HepG2 (cell line): Measurements from ENCODE around the gene FNDC3B. TPM values are rescaled to one million over a fixed set of nuclear protein-coding genes. Genes with fewer than 3 reads are reported as not detected.

Source experiments
- ATAC-seq: fragments of 200-7000 bp; cut with Tn5 transposase; 3 replicates; pipeline ENCODE4 v1.9.1; 2020; ENCODE audit warnings: mild to moderate bottlenecking, moderate library complexity
- BruUV-seq: library from RNA; stranded (reverse); fragments of 400-500 nt; replicated peaks from 2 replicates; lab custom pipeline; 2021; lab: Mats Ljungman, UMichigan
- CTCF ChIA-PET: fragments of 300-600 bp; formaldehyde crosslinking; extraction: SDS; loops from one replicate; lab custom pipeline; 2021; ENCODE audit warnings: low total read pairs, inconsistent platforms, low intra/inter-chr PET ratio; lab: Yijun Ruan, JAX
- POLR2A ChIA-PET: fragments of 350-600 bp; sonication (Branson Sonifier 250); formaldehyde crosslinking; loops from one replicate; lab custom pipeline; 2020; ENCODE audit warnings: antibody characterized with exemption, inconsistent platforms; lab: Yijun Ruan, JAX
- DNase-seq: peaks from one replicate; pipeline ENCODE4 v3.0.0-alpha.2; 2015; ENCODE audit warnings: low spot score
- FAIRE-seq: peaks from 3 replicates; lab custom pipeline; 2011; peaks lifted over from hg19 to GRCh38; lab: Jason Lieb, UNC
- H2AFZ ChIP-seq: one replicate; pipeline ENCODE4 v1.6.1; 2011; ENCODE audit warnings: low read length, inconsistent platforms
- H3K27ac ChIP-seq: fragments of 300-600 bp; 3 replicates; pipeline ENCODE4 v1.8.0; 2011; ENCODE audit warnings: mixed run types, mild to moderate bottlenecking, mixed read lengths, low read length, inconsistent platforms; ENCODE audit not compliant: insufficient read depth; ENCODE audit errors: extremely low read length
- H3K27me3 ChIP-seq, 2 experiments: fragments of 200-600 bp in 1 of 2; 2 replicates in 1 of 2; 3 replicates in 1 of 2; pipeline versions ENCODE4 v1.6.0 to v1.8.0; 2011; ENCODE audit warnings: low read length in 2 of 2, mild to moderate bottlenecking in 2 of 2, moderate library complexity in 2 of 2, inconsistent platforms in 1 of 2; ENCODE audit not compliant: insufficient read depth in 2 of 2, control insufficient read depth in 1 of 2
- H3K36me3 ChIP-seq, 2 experiments: fragments of 200-600 bp in 1 of 2; replicated peaks in 1 of 2; 2 replicates in 1 of 2; 3 replicates in 1 of 2; pipeline versions ENCODE4 v1.5.1 to v1.8.0; 2011; ENCODE audit warnings: low read length in 2 of 2, inconsistent platforms in 1 of 2; ENCODE audit not compliant: insufficient read depth in 2 of 2, control insufficient read depth in 1 of 2
- H3K4me1 ChIP-seq: 2 replicates; pipeline ENCODE4 v1.5.1; 2012; ENCODE audit warnings: low read length, inconsistent platforms; ENCODE audit not compliant: insufficient read depth
- H3K4me2 ChIP-seq: 2 replicates; pipeline ENCODE4 v1.6.0; 2011; ENCODE audit warnings: low read depth, low read length, inconsistent platforms
- H3K4me3 ChIP-seq, 3 experiments: fragments of 200-600 bp in 1 of 3; sonication (generic), shearing (Covaris generic) in 1 of 3; replicated peaks in 1 of 3; 2 replicates each; pipeline ENCODE4 v1.5.1; 2011 to 2016; ENCODE audit warnings: low read length in 3 of 3, inconsistent platforms in 2 of 3, low read depth in 2 of 3, mild to moderate bottlenecking in 2 of 3, control low read depth in 1 of 3, mixed read lengths in 1 of 3; ENCODE audit not compliant: insufficient read depth in 1 of 3
- H3K79me2 ChIP-seq: one replicate; pipeline ENCODE4 v1.6.1; 2011; ENCODE audit warnings: low read length, inconsistent platforms; ENCODE audit not compliant: insufficient read depth
- H3K9ac ChIP-seq: 2 replicates; pipeline ENCODE4 v1.6.0; 2011; ENCODE audit warnings: mild to moderate bottlenecking, low read depth, low read length, inconsistent platforms; ENCODE audit not compliant: insufficient read depth
- H3K9me3 ChIP-seq: 2 replicates; pipeline ENCODE4 v1.5.1; 2012; ENCODE audit warnings: mild to moderate bottlenecking, low read length
- H4K20me1 ChIP-seq: 2 replicates; pipeline ENCODE4 v1.6.0; 2011; ENCODE audit warnings: inconsistent platforms, mild to moderate bottlenecking, low read length, moderate library complexity; ENCODE audit not compliant: insufficient read depth
- BORCS8-MEF2B ChIP-seq: sonication (generic); formaldehyde crosslinking; IDR thresholded peaks from 2 replicates; pipeline ENCODE4 v1.8.0; 2022; ENCODE audit warnings: mild to moderate bottlenecking, missing genetic modification reagents
- CBFB ChIP-seq: sonication (generic); formaldehyde crosslinking; IDR thresholded peaks from 2 replicates; pipeline ENCODE4 v1.4.0; 2020; ENCODE audit warnings: missing genetic modification reagents
- GTF2F1 ChIP-seq: fragments of 150-350 bp; IDR thresholded peaks from 2 replicates; pipeline ENCODE4 v1.6.1; 2014; ENCODE audit warnings: low read length
- KLF6 ChIP-seq: IDR thresholded peaks from 2 replicates; pipeline ENCODE4 v1.8.0; 2016; ENCODE audit warnings: missing biosample characterization, missing genetic modification reagents
- MTF1 ChIP-seq: sonication (generic); formaldehyde crosslinking; IDR thresholded peaks from 2 replicates; pipeline ENCODE4 v1.5.0; 2020; ENCODE audit warnings: missing genetic modification reagents
- RBM22 ChIP-seq: fragments of 200-400 bp; formaldehyde crosslinking; optimal IDR thresholded peaks from 2 replicates; pipeline ENCODE3; 2017; ENCODE audit warnings: mild to moderate bottlenecking, low read length, moderate library complexity
- RXRB ChIP-seq: IDR thresholded peaks from 2 replicates; pipeline ENCODE4 v1.6.1; 2016; ENCODE audit warnings: borderline replicate concordance, missing genetic modification reagents, missing compliant biosample characterization
- ZFP82 ChIP-seq: sonication (generic); formaldehyde crosslinking; IDR thresholded peaks from 2 replicates; pipeline ENCODE4 v1.5.1; 2020; ENCODE audit warnings: mild to moderate bottlenecking, missing genetic modification reagents, borderline replicate concordance
- ZMAT3 ChIP-seq: sonication (generic); formaldehyde crosslinking; conservative IDR thresholded peaks from 2 replicates; pipeline ENCODE4 v1.7.0; 2021; ENCODE audit warnings: missing genetic modification reagents
- ZNF317 ChIP-seq: sonication (generic); formaldehyde crosslinking; IDR thresholded peaks from 2 replicates; pipeline ENCODE4 v1.5.0; 2020; ENCODE audit warnings: mild to moderate bottlenecking, missing genetic modification reagents
- ZNF382 ChIP-seq: sonication (generic); formaldehyde crosslinking; IDR thresholded peaks from 2 replicates; pipeline ENCODE4 v1.5.0; 2020; ENCODE audit warnings: missing genetic modification reagents, mild to moderate bottlenecking, borderline replicate concordance
- ZNF569 ChIP-seq: sonication (generic); formaldehyde crosslinking; IDR thresholded peaks from 2 replicates; pipeline ENCODE4 v1.5.0; 2020; ENCODE audit warnings: mild to moderate bottlenecking, missing genetic modification reagents, moderate library complexity, borderline replicate concordance
- WGBS: methylation state at CpG from one replicate; pipeline ENCODE4 v1.1.6; 2017; ENCODE audit warnings: low lambda C conversion rate; 5-methylcytosine and 5-hydroxymethylcytosine counted together
- in situ Hi-C: cut with HindIII; loops from 2 replicates; pipeline ENCODE4 v1.10.0; 2017; ENCODE audit warnings: low pct_unique_long_range_greater_than_20kb; ENCODE audit not compliant: extremely low pct_ligation_motif_present
- intact Hi-C: fragments of 100-400 bp; cut with micrococcal nuclease; formaldehyde crosslinking; loops from one replicate; pipeline ENCODE4 v1.10.0; 2022; ENCODE audit not compliant: unreplicated experiment
- polyA plus RNA-seq, 8 experiments: library from polyadenylated mRNA; depleted of rRNA in 3 of 8; stranded (reverse) in 7 of 8; unstranded in 1 of 8; fragments of >200 nt; fragmentation: Illumina TruSeq in 4 of 8; extraction: Trizol in 4 of 8; gene quantifications; 2 replicates each; pipeline versions ENCODE4 v1.2.1 to v1.2.3, GENCODE V29; 2011 to 2016; ENCODE audit warnings: low read depth in 4 of 8, missing spikeins in 1 of 8, mixed read lengths in 1 of 8; ENCODE audit not compliant: insufficient read depth in 1 of 8
- total RNA-seq, 5 experiments: library from RNA; depleted of rRNA; stranded (reverse); fragments of >200 nt; fragmentation: Illumina TruSeq; extraction: Trizol; gene quantifications; 2 replicates each; pipeline ENCODE4 v1.2.3, GENCODE V29; 2016; ENCODE audit warnings: low read depth in 1 of 5
- TF ChIP-seq, protein P1 (sequence below): sonication (generic); formaldehyde crosslinking; IDR thresholded peaks from 2 replicates; pipeline ENCODE4 v1.4.0; 2020; ENCODE audit warnings: missing genetic modification reagents
- TF ChIP-seq, protein P2 (sequence below): sonication (generic); formaldehyde crosslinking; IDR thresholded peaks from 2 replicates; pipeline ENCODE4 v1.9.0; 2021; ENCODE audit warnings: missing genetic modification reagents, borderline replicate concordance
- TF ChIP-seq, protein P3 (sequence below): sonication (generic); formaldehyde crosslinking; IDR thresholded peaks from 2 replicates; pipeline ENCODE4 v1.8.0; 2022; ENCODE audit warnings: missing genetic modification reagents, mild to moderate bottlenecking, moderate library complexity, borderline replicate concordance
- TF ChIP-seq, protein P4 (sequence below): conservative IDR thresholded peaks from 2 replicates; pipeline ENCODE4 v1.6.1; 2018; ENCODE audit warnings: missing genetic modification reagents

FNDC3B gene
- total and polyA plus RNA-seq, 2 of the 13 experiments (the other 11 are each of a cell fraction or from before 2014, with no cell fraction given), result 74.8 to 103 TPM

DNA sequence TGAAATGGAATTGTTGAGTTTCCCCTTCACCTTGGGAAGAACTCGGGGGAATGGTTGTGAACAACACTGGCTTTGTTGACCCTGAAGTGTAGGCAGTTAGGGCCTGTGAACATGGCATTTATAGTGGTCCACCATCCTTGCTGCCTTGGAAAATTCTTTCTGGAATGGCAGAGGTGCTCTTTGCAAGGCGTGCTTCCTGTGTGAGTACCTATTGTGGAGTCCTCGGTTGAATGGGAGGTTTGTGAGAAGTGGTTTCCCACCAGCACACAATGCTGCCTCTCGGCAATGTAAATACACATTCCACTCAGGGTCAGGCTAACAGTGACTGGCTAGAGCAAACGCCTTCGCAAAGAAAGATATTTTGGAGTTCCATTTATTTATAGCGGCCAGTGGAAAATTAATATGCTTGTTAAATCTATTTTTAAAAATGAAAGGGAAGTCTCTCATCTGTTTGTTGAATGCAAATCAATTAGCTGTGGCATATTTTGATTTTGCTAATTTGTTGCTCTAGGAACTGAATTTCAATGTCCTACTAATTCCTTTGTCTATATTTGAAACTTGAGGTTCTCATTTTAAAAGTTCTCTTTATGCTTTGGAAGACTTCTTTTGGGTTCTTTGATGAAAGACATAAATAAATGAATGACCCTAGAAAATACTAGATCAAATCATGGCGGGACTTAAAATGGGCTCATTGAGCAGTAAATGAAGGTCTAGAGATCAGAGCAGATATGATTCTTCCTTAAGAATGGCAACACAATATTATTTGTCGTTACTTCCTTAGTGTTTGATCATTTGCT, 59.5 kb downstream of the FNDC3B start:
- peaks cover 99% of the 10 kb centered on the region for H3K79me2 ChIP-seq
- H4K20me1 ChIP-seq, result peaks cover 88% of the 10 kb centered on the region
- FAIRE-seq (peak; percentile 63), ATAC-seq (peak; percentile 73), DNase-seq (peak; percentile 89)
- H3K27me3 ChIP-seq, result no peaks in the 10 kb centered on the region
- ChIA-PET POLR2A (no interaction called here), CTCF (no interaction called here)
- H2AFZ ChIP-seq, result no peak overlapping the region
- intact Hi-C loops (loop anchor here (5.0 kb wide), 1 partner anchor 817 kb away; no protein-coding TSS in a partner anchor), in situ Hi-C loops (no loop called here)
- peak overlapping the region; percentile 50 for H3K9ac ChIP-seq
- peak overlapping the region; percentile 84 for H3K27ac ChIP-seq
- no peaks in the 10 kb centered on the region for H3K9me3 ChIP-seq
- peak overlapping the region; percentile 57 for H3K4me2 ChIP-seq
- WGBS, result 30% methylated on average over 8 of the region's 9 CpGs
- H3K4me3 ChIP-seq, result peak overlapping the region in 1 of 3 experiments; percentile 15; a peak in 1 of 6 replicates
- peaks cover 100% of the 10 kb centered on the region for H3K4me1 ChIP-seq
- no TSS peak for BruUV-seq
- peaks cover 0 to 7% of the 10 kb centered on the region in 2 experiments; a peak in 1 of 5 replicates for H3K36me3 ChIP-seq
- TF ChIP-seq CBFB (CRISPR knock-in tag) (no peak), BORCS8-MEF2B (CRISPR knock-in tag) (no peak), ZNF317 (CRISPR knock-in tag) (0 out of 2 replicates have a peak, but pooled peaks have one; percentile 39), MTF1 (CRISPR knock-in tag) (no peak), GTF2F1 (0 out of 2 replicates have a peak, but pooled peaks have one; percentile 43), RBM22 (peak; percentile 99), KLF6 (CRISPR knock-in tag) (no peak), ZMAT3 (no peak), ZNF382 (no peak), RXRB (CRISPR knock-in tag) (peak; percentile 45; the same call in 1 of the 2 replicates), ZFP82 (CRISPR knock-in tag) (no peak), ZNF569 (CRISPR knock-in tag) (no peak)
- TF ChIP-seq, protein P1, sequence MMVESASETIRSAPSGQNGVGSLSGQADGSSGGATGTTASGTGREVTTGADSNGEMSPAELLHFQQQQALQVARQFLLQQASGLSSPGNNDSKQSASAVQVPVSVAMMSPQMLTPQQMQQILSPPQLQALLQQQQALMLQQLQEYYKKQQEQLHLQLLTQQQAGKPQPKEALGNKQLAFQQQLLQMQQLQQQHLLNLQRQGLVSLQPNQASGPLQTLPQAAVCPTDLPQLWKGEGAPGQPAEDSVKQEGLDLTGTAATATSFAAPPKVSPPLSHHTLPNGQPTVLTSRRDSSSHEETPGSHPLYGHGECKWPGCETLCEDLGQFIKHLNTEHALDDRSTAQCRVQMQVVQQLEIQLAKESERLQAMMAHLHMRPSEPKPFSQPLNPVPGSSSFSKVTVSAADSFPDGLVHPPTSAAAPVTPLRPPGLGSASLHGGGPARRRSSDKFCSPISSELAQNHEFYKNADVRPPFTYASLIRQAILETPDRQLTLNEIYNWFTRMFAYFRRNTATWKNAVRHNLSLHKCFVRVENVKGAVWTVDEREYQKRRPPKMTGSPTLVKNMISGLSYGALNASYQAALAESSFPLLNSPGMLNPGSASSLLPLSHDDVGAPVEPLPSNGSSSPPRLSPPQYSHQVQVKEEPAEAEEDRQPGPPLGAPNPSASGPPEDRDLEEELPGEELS, result peak; percentile 80
- TF ChIP-seq, protein P2, sequence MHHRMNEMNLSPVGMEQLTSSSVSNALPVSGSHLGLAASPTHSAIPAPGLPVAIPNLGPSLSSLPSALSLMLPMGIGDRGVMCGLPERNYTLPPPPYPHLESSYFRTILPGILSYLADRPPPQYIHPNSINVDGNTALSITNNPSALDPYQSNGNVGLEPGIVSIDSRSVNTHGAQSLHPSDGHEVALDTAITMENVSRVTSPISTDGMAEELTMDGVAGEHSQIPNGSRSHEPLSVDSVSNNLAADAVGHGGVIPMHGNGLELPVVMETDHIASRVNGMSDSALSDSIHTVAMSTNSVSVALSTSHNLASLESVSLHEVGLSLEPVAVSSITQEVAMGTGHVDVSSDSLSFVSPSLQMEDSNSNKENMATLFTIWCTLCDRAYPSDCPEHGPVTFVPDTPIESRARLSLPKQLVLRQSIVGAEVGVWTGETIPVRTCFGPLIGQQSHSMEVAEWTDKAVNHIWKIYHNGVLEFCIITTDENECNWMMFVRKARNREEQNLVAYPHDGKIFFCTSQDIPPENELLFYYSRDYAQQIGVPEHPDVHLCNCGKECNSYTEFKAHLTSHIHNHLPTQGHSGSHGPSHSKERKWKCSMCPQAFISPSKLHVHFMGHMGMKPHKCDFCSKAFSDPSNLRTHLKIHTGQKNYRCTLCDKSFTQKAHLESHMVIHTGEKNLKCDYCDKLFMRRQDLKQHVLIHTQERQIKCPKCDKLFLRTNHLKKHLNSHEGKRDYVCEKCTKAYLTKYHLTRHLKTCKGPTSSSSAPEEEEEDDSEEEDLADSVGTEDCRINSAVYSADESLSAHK (CRISPR knock-in tag), result no peak
- TF ChIP-seq, protein P3, sequence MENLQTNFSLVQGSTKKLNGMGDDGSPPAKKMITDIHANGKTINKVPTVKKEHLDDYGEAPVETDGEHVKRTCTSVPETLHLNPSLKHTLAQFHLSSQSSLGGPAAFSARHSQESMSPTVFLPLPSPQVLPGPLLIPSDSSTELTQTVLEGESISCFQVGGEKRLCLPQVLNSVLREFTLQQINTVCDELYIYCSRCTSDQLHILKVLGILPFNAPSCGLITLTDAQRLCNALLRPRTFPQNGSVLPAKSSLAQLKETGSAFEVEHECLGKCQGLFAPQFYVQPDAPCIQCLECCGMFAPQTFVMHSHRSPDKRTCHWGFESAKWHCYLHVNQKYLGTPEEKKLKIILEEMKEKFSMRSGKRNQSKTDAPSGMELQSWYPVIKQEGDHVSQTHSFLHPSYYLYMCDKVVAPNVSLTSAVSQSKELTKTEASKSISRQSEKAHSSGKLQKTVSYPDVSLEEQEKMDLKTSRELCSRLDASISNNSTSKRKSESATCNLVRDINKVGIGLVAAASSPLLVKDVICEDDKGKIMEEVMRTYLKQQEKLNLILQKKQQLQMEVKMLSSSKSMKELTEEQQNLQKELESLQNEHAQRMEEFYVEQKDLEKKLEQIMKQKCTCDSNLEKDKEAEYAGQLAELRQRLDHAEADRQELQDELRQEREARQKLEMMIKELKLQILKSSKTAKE, result no peak
- TF ChIP-seq, protein P4, sequence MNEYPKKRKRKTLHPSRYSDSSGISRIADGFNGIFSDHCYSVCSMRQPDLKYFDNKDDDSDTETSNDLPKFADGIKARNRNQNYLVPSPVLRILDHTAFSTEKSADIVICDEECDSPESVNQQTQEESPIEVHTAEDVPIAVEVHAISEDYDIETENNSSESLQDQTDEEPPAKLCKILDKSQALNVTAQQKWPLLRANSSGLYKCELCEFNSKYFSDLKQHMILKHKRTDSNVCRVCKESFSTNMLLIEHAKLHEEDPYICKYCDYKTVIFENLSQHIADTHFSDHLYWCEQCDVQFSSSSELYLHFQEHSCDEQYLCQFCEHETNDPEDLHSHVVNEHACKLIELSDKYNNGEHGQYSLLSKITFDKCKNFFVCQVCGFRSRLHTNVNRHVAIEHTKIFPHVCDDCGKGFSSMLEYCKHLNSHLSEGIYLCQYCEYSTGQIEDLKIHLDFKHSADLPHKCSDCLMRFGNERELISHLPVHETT (CRISPR knock-in tag), result no peak
